ENCODE data around the gene GKN2.

DNA sequence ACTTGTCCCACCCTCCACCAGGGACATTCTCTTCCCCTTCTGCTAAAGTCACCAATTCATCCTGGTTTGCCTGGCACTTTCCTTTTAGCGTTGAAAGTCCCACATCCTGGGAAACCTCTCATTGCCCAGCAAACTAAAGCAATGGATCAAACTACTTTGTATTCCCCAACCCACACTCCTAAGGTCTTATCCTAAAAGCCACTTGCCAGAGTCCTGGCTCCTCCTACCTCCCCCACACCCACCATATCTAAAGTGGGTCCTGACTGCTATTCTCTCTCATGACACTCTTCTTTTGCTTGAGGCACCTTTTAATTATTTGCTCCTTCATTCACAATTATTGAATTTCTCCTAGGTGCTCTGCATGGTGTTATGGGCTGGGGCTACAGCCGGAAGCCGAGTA, 40.6 kb downstream of the GKN2 start:
- TF ChIP-seq, protein P1, sequence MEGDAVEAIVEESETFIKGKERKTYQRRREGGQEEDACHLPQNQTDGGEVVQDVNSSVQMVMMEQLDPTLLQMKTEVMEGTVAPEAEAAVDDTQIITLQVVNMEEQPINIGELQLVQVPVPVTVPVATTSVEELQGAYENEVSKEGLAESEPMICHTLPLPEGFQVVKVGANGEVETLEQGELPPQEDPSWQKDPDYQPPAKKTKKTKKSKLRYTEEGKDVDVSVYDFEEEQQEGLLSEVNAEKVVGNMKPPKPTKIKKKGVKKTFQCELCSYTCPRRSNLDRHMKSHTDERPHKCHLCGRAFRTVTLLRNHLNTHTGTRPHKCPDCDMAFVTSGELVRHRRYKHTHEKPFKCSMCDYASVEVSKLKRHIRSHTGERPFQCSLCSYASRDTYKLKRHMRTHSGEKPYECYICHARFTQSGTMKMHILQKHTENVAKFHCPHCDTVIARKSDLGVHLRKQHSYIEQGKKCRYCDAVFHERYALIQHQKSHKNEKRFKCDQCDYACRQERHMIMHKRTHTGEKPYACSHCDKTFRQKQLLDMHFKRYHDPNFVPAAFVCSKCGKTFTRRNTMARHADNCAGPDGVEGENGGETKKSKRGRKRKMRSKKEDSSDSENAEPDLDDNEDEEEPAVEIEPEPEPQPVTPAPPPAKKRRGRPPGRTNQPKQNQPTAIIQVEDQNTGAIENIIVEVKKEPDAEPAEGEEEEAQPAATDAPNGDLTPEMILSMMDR (conservative IDR thresholded peaks at IDR 0.05 in 1 of 2, IDR thresholded peaks at IDR 0.05 in 1 of 2; ENCODE audit: low read depth in 1 of 2, low read length in 2 of 2): no peak
- no peak for TF ChIP-seq EZH2 (IDR thresholded peaks at IDR 0.05; ENCODE audit: low read length, missing control alignments)

Measured in fibroblast of lung (primary cell).